ENCODE measurements around the gene VWA1. TPM values are rescaled to one million over a fixed set of nuclear protein-coding genes. Genes with fewer than 3 reads are reported as not detected.

VWA1 gene
- polyA plus RNA-seq, 1 of the 3 experiments (the other 2 are of a cell fraction) = 7.4 TPM

DNA sequence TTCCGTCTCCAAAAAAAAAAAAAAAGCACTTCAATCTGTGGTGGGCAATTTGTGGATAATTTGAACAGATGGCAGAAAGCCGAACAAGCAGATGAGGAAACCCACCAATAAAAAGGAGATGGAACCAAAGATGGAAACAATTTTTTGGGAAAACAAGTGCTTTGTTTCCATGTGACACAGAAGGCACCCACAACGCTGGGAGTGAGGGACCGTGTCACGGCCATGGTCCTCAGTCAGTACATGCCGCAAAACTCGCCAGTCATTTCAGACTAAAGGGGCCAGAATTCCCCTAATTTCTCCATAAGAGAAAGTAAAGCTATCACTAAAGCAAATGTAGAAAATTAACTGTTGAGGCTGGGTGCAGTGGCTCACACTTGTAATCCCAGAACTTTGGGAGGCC is 41.4 kb upstream of the VWA1 start:
- H2AFZ ChIP-seq (ENCODE audit: low read depth) = no peak overlapping the region
- H3K4me3 ChIP-seq (ENCODE audit: low read depth in 2 of 2, low read length in 1 of 2) = no peak overlapping the region
- H3K36me3 ChIP-seq (replicated peaks in 1 of 2; ENCODE audit: control insufficient read depth in 1 of 2, insufficient read depth in 2 of 2, low read length in 1 of 2) = peaks cover 55 to 59% of the 10 kb centered on the region in 2 experiments
- ChIA-PET CTCF (no interaction called here), POLR2A (no interaction called here)
- peaks cover 6 to 7% of the 10 kb centered on the region in 2 experiments; a peak in 1 of 4 replicates for H3K4me1 ChIP-seq (ENCODE audit: control insufficient read depth in 1 of 2, insufficient read depth in 2 of 2, low read depth in 1 of 2, low read length in 1 of 2)
- WGBS (ENCODE audit: low lambda C conversion rate) = 97% methylated on average over 7 of the region's 7 CpGs
- 0 out of 2 replicates have a peak, but pooled peaks cover 4% of the 10 kb centered on the region for H4K20me1 ChIP-seq (ENCODE audit: insufficient read depth)
- no peaks in the 10 kb centered on the region for H3F3A ChIP-seq (replicated peaks; ENCODE audit: insufficient read depth)
- peaks cover 79% of the 10 kb centered on the region for H3K79me2 ChIP-seq (ENCODE audit: insufficient read depth)
- no peak overlapping the region for H3K9ac ChIP-seq
- TF ChIP-seq, protein P1, sequence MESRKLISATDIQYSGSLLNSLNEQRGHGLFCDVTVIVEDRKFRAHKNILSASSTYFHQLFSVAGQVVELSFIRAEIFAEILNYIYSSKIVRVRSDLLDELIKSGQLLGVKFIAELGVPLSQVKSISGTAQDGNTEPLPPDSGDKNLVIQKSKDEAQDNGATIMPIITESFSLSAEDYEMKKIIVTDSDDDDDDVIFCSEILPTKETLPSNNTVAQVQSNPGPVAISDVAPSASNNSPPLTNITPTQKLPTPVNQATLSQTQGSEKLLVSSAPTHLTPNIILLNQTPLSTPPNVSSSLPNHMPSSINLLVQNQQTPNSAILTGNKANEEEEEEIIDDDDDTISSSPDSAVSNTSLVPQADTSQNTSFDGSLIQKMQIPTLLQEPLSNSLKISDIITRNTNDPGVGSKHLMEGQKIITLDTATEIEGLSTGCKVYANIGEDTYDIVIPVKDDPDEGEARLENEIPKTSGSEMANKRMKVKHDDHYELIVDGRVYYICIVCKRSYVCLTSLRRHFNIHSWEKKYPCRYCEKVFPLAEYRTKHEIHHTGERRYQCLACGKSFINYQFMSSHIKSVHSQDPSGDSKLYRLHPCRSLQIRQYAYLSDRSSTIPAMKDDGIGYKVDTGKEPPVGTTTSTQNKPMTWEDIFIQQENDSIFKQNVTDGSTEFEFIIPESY (IDR thresholded peaks at IDR 0.05; ENCODE audit: borderline replicate concordance, low read depth) = no peak
- no peak for TF ChIP-seq RAD21 (IDR thresholded peaks at IDR 0.05; ENCODE audit: low read length)
- TF ChIP-seq EP300 (IDR thresholded peaks at IDR 0.05; ENCODE audit: borderline replicate concordance in 1 of 2, low read depth in 1 of 2, low read length in 1 of 2) = no peak
- no peak for TF ChIP-seq EZH2phosphoT487 (IDR thresholded peaks at IDR 0.05; ENCODE audit: borderline replicate concordance, low read depth)
- TF ChIP-seq GATA2 (CRISPR knock-in tag; IDR thresholded peaks at IDR 0.05) = no peak
- TF ChIP-seq SMC3 (IDR thresholded peaks at IDR 0.05; ENCODE audit: low read depth, low read length) = no peak
- DNase-seq = no peak
- H3K9me2 ChIP-seq = no peaks in the 10 kb centered on the region
- no peak overlapping the region for H3K27ac ChIP-seq (ENCODE audit: low read depth in 2 of 2, low read length in 1 of 2)
- no peaks in the 10 kb centered on the region for H3K27me3 ChIP-seq (ENCODE audit: insufficient read depth)
- H3K4me2 ChIP-seq = no peak overlapping the region
- H3K9me3 ChIP-seq = no peaks in the 10 kb centered on the region

DNA sequence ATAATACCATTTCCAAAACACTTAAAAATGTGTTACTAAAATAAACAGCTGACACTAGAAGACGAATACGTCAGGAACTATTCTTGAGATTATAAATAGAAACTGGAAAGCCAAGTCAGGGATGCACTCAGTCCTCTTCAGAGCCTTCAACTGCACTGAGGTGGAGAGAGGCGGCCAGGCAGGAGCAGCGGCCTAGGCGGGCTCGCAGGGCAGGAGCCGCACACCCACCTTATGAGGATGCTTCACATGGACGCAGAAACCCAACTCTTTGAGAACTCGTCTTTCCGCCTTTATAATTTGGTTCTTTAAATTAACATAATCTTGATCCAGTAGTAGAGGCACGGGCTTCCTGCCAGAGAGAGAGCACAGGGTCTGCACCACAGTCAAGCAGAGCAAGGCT is 40.3 kb upstream of the VWA1 start:
- Histone ChIP-seq H3F3A (replicated peaks; ENCODE audit: insufficient read depth) (no peaks in the 10 kb centered on the region), H3K9me2 (no peaks in the 10 kb centered on the region), H3K79me2 (ENCODE audit: insufficient read depth) (peaks cover 84% of the 10 kb centered on the region), H3K4me3 (ENCODE audit: low read depth in 2 of 2, low read length in 1 of 2) (no peak overlapping the region), H2AFZ (ENCODE audit: low read depth) (no peak overlapping the region), H3K27me3 (ENCODE audit: insufficient read depth) (no peaks in the 10 kb centered on the region), H3K4me1 (ENCODE audit: control insufficient read depth in 1 of 2, insufficient read depth in 2 of 2, low read depth in 1 of 2, low read length in 1 of 2) (peaks cover 6 to 9% of the 10 kb centered on the region in 2 experiments; a peak in 1 of 4 replicates), H3K9me3 (no peaks in the 10 kb centered on the region), H3K4me2 (no peak overlapping the region), H3K27ac (ENCODE audit: low read depth in 2 of 2, low read length in 1 of 2) (no peak overlapping the region), H4K20me1 (ENCODE audit: insufficient read depth) (0 out of 2 replicates have a peak, but pooled peaks cover 4% of the 10 kb centered on the region), H3K9ac (no peak overlapping the region), H3K36me3 (replicated peaks in 1 of 2; ENCODE audit: control insufficient read depth in 1 of 2, insufficient read depth in 2 of 2, low read length in 1 of 2) (peaks cover 51 to 52% of the 10 kb centered on the region in 2 experiments)
- CTCF ChIA-PET = interaction anchor here (2.2 kb wide), 1 partner anchor 17 kb away, joined by 5 read pairs; no protein-coding TSS in a partner anchor
- POLR2A ChIA-PET = no interaction called here
- no peak for DNase-seq
- 95% methylated on average over 11 of the region's 11 CpGs for WGBS (ENCODE audit: low lambda C conversion rate)
- TF ChIP-seq JUND (IDR thresholded peaks at IDR 0.05) = no peak
- no peak for TF ChIP-seq YY1 (IDR thresholded peaks at IDR 0.05; ENCODE audit: low read depth)
- no peak for TF ChIP-seq ELF1 (IDR thresholded peaks at IDR 0.05)
- TF ChIP-seq POLR2AphosphoS5 (IDR thresholded peaks at IDR 0.05; ENCODE audit: low read depth, low read length) = no peak
- no peak for TF ChIP-seq TCF12 (IDR thresholded peaks at IDR 0.05)
- no peak for TF ChIP-seq RFX5 (IDR thresholded peaks at IDR 0.05; ENCODE audit: low read length)
- TF ChIP-seq NRF1 (IDR thresholded peaks at IDR 0.05; ENCODE audit: low read depth, low read length) = no peak
- TF ChIP-seq, protein P1 (IDR thresholded peaks at IDR 0.05; ENCODE audit: borderline replicate concordance, low read depth) = no peak
- no peak for TF ChIP-seq FOXJ3 (CRISPR knock-in tag; IDR thresholded peaks at IDR 0.05)
- no peak for TF ChIP-seq EZH2phosphoT487 (IDR thresholded peaks at IDR 0.05; ENCODE audit: borderline replicate concordance, low read depth)
- TF ChIP-seq FOXM1 (IDR thresholded peaks at IDR 0.05; ENCODE audit: low read depth) = no peak
- no peak for TF ChIP-seq TEAD4 (IDR thresholded peaks at IDR 0.05; ENCODE audit: borderline replicate concordance, insufficient read depth)
- TF ChIP-seq, protein P2, sequence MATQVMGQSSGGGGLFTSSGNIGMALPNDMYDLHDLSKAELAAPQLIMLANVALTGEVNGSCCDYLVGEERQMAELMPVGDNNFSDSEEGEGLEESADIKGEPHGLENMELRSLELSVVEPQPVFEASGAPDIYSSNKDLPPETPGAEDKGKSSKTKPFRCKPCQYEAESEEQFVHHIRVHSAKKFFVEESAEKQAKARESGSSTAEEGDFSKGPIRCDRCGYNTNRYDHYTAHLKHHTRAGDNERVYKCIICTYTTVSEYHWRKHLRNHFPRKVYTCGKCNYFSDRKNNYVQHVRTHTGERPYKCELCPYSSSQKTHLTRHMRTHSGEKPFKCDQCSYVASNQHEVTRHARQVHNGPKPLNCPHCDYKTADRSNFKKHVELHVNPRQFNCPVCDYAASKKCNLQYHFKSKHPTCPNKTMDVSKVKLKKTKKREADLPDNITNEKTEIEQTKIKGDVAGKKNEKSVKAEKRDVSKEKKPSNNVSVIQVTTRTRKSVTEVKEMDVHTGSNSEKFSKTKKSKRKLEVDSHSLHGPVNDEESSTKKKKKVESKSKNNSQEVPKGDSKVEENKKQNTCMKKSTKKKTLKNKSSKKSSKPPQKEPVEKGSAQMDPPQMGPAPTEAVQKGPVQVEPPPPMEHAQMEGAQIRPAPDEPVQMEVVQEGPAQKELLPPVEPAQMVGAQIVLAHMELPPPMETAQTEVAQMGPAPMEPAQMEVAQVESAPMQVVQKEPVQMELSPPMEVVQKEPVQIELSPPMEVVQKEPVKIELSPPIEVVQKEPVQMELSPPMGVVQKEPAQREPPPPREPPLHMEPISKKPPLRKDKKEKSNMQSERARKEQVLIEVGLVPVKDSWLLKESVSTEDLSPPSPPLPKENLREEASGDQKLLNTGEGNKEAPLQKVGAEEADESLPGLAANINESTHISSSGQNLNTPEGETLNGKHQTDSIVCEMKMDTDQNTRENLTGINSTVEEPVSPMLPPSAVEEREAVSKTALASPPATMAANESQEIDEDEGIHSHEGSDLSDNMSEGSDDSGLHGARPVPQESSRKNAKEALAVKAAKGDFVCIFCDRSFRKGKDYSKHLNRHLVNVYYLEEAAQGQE (IDR thresholded peaks at IDR 0.05; ENCODE audit: low read depth, low read length) = no peak
- TF ChIP-seq MEF2A (IDR thresholded peaks at IDR 0.05; ENCODE audit: borderline replicate concordance, low read depth) = no peak
- no peak for TF ChIP-seq CHD2 (IDR thresholded peaks at IDR 0.05; ENCODE audit: low read length, partially characterized antibody)
- TF ChIP-seq SMC3 (IDR thresholded peaks at IDR 0.05; ENCODE audit: low read depth, low read length) = no peak
- no peak for TF ChIP-seq RXRA (IDR thresholded peaks at IDR 0.05; ENCODE audit: borderline replicate concordance, low read depth)
- TF ChIP-seq GATA2 (CRISPR knock-in tag; IDR thresholded peaks at IDR 0.05) = no peak
